H1 (cell line): Measurements from ENCODE around the gene APAF1. TPM values are rescaled to one million over a fixed set of nuclear protein-coding genes. Genes with fewer than 3 reads are reported as not detected.

ENCODE experiments used
- CTCF ChIA-PET: fragments of 300-600 bp; sonication (Branson Sonifier 250); formaldehyde crosslinking; loops from one replicate; lab custom pipeline; 2021; ENCODE audit not compliant: partially characterized antibody; lab: Charles Lee
- POLR2A ChIA-PET: fragments of 300-600 bp; sonication (Branson Sonifier 250); formaldehyde crosslinking; loops from one replicate; lab custom pipeline; 2021; ENCODE audit warnings: inconsistent platforms; ENCODE audit not compliant: partially characterized antibody; lab: Charles Lee
- DNase-seq, 2 experiments: peaks; one replicate each; pipeline versions ENCODE4 v3.0.0 to v3.0.0-alpha.2; 2010 to 2022; ENCODE audit warnings: low spot score in 2 of 2, low read depth in 1 of 2, mixed read lengths in 1 of 2
- FAIRE-seq: peaks from 2 replicates; lab custom pipeline; 2011; peaks lifted over from hg19 to GRCh38; lab: Jason Lieb, UNC
- H2AFZ ChIP-seq: 2 replicates; pipeline ENCODE4 v1.8.1; 2012; ENCODE audit warnings: low read length, inconsistent platforms
- H2AK5ac ChIP-seq: 2 replicates; pipeline ENCODE4 v1.6.1; 2013; ENCODE audit warnings: low read depth, low read length
- H2BK120ac ChIP-seq: replicated peaks from 2 replicates; pipeline ENCODE3; 2013; ENCODE audit warnings: low read depth, low read length, inconsistent platforms
- H2BK12ac ChIP-seq: 2 replicates; pipeline ENCODE4 v1.6.1; 2013; ENCODE audit warnings: low read depth, low read length
- H2BK15ac ChIP-seq: 2 replicates; pipeline ENCODE4 v1.6.1; 2013; ENCODE audit warnings: low read length
- H2BK20ac ChIP-seq: 2 replicates; pipeline ENCODE4 v1.6.1; 2013; ENCODE audit warnings: low read length
- H2BK5ac ChIP-seq: 2 replicates; pipeline ENCODE4 v1.6.1; 2013; ENCODE audit warnings: low read depth, low read length
- H3K14ac ChIP-seq: 2 replicates; pipeline ENCODE4 v1.6.1; 2013; ENCODE audit warnings: inconsistent platforms; ENCODE audit not compliant: insufficient read length
- H3K18ac ChIP-seq: 2 replicates; pipeline ENCODE4 v1.6.1; 2013; ENCODE audit warnings: low read length; ENCODE audit errors: extremely low read depth
- H3K23ac ChIP-seq: 2 replicates; pipeline ENCODE4 v1.6.1; 2013; ENCODE audit warnings: inconsistent platforms; ENCODE audit not compliant: insufficient read length
- H3K23me2 ChIP-seq: 2 replicates; pipeline ENCODE4 v1.6.1; 2013; ENCODE audit warnings: low read depth, low read length
- H3K27ac ChIP-seq: 2 replicates; pipeline ENCODE4 v1.6.1; 2011; ENCODE audit warnings: low read depth, low read length, inconsistent platforms
- H3K27me3 ChIP-seq, 4 experiments: replicated peaks in 1 of 4; 1 replicate in 1 of 4; 2 replicates in 3 of 4; pipeline versions ENCODE4 v1.6.1 to v1.8.1; 2011 to 2013; ENCODE audit warnings: low read length in 3 of 4, mild to moderate bottlenecking in 3 of 4, inconsistent platforms in 2 of 4, mixed read lengths in 2 of 4, moderate library complexity in 1 of 4; ENCODE audit not compliant: control insufficient read depth in 3 of 4, insufficient read depth in 3 of 4; ENCODE audit errors: extremely low read depth in 1 of 4
- H3K36me3 ChIP-seq, 4 experiments: 2 replicates each; pipeline versions ENCODE4 v1.6.1 to v1.8.1; 2011 to 2013; ENCODE audit warnings: mild to moderate bottlenecking in 4 of 4, low read length in 3 of 4, moderate library complexity in 2 of 4, control low read depth in 1 of 4, inconsistent platforms in 1 of 4; ENCODE audit not compliant: insufficient read depth in 4 of 4, control insufficient read depth in 2 of 4
- H3K4ac ChIP-seq: replicated peaks from 2 replicates; pipeline ENCODE3; 2013; ENCODE audit warnings: low read length, low read depth, mixed read lengths, inconsistent platforms; ENCODE audit not compliant: insufficient read length
- H3K4me1 ChIP-seq, 4 experiments: replicated peaks in 1 of 4; 1 replicate in 1 of 4; 2 replicates in 3 of 4; pipeline versions ENCODE4 v1.6.1 to v1.8.1; 2011 to 2013; ENCODE audit warnings: low read length in 3 of 4, inconsistent platforms in 2 of 4, mixed read lengths in 1 of 4; ENCODE audit not compliant: insufficient read depth in 4 of 4, control insufficient read depth in 3 of 4
- H3K4me2 ChIP-seq, 2 experiments: 2 replicates each; pipeline versions ENCODE4 v1.6.1 to v1.8.1; 2011 to 2013; ENCODE audit warnings: low read depth in 2 of 2, low read length in 2 of 2, control low read depth in 1 of 2, inconsistent platforms in 1 of 2, mild to moderate bottlenecking in 1 of 2; ENCODE audit not compliant: insufficient read depth in 1 of 2
- H3K4me3 ChIP-seq, 4 experiments: fragments of 200-600, 300-600 bp in 1 of 4; sonication (generic), shearing (Covaris generic), sonication (Bioruptor Twin) in 1 of 4; 2 replicates each; pipeline versions ENCODE4 v1.5.1 to v1.8.1; 2011 to 2016; ENCODE audit warnings: low read length in 4 of 4, low read depth in 3 of 4, control low read depth in 2 of 4, inconsistent platforms in 2 of 4, mild to moderate bottlenecking in 2 of 4, mixed read lengths in 1 of 4, moderate library complexity in 1 of 4; ENCODE audit not compliant: insufficient read depth in 2 of 4; ENCODE audit errors: extremely low read depth in 1 of 4
- H3K56ac ChIP-seq: replicated peaks from 2 replicates; pipeline ENCODE3; 2013; ENCODE audit warnings: low read depth, mild to moderate bottlenecking, mixed read lengths, low read length, inconsistent platforms; ENCODE audit not compliant: insufficient read length
- H3K79me1 ChIP-seq: 2 replicates; pipeline ENCODE4 v1.6.1; 2013; ENCODE audit warnings: low read depth, low read length, control low read depth
- H3K79me2 ChIP-seq, 2 experiments: 2 replicates each; pipeline versions ENCODE4 v1.6.1 to v1.8.1; 2012 to 2013; ENCODE audit warnings: low read length in 2 of 2, mild to moderate bottlenecking in 2 of 2, inconsistent platforms in 1 of 2; ENCODE audit not compliant: insufficient read depth in 2 of 2, control insufficient read depth in 1 of 2
- H3K9ac ChIP-seq, 4 experiments: replicated peaks in 1 of 4; 1 replicate in 1 of 4; 2 replicates in 3 of 4; pipeline versions ENCODE4 v1.6.1 to v1.8.1; 2011 to 2013; ENCODE audit warnings: low read depth in 3 of 4, low read length in 3 of 4, control low read depth in 2 of 4, mild to moderate bottlenecking in 2 of 4, moderate library complexity in 2 of 4, inconsistent platforms in 1 of 4; ENCODE audit errors: extremely low read depth in 1 of 4
- H3K9me3 ChIP-seq, 2 experiments: 2 replicates each; pipeline versions ENCODE4 v1.6.1 to v1.8.1; 2012 to 2013; ENCODE audit warnings: mild to moderate bottlenecking in 2 of 2, moderate library complexity in 2 of 2, control low read depth in 1 of 2, inconsistent platforms in 1 of 2, low read depth in 1 of 2, low read length in 1 of 2, mixed read lengths in 1 of 2; ENCODE audit not compliant: insufficient read depth in 2 of 2
- H4K20me1 ChIP-seq, 2 experiments: replicated peaks in 1 of 2; 2 replicates each; pipeline versions ENCODE3 to v1.8.1; 2011 to 2013; ENCODE audit warnings: inconsistent platforms in 2 of 2, low read length in 2 of 2, mild to moderate bottlenecking in 1 of 2; ENCODE audit not compliant: insufficient read depth in 2 of 2, control insufficient read depth in 1 of 2
- H4K5ac ChIP-seq: 2 replicates; pipeline ENCODE4 v1.6.1; 2013; ENCODE audit warnings: low read length, low read depth, mixed read lengths, inconsistent platforms; ENCODE audit not compliant: insufficient read length
- H4K8ac ChIP-seq: 2 replicates; pipeline ENCODE4 v1.8.0; 2013; ENCODE audit warnings: mild to moderate bottlenecking, moderate library complexity, low read length, inconsistent platforms; ENCODE audit not compliant: insufficient read depth; ENCODE audit errors: extremely low read depth
- H4K91ac ChIP-seq: replicated peaks from 2 replicates; pipeline ENCODE3; 2013; ENCODE audit warnings: low read length, mixed read lengths, inconsistent platforms; ENCODE audit not compliant: insufficient read length
- CEBPB ChIP-seq: IDR thresholded peaks from 2 replicates; pipeline ENCODE4 v1.6.1; 2012; ENCODE audit warnings: low read depth, low read length
- CHD2 ChIP-seq: IDR thresholded peaks from 2 replicates; pipeline ENCODE4 v1.6.1; 2012; ENCODE audit warnings: low read length, improper control_type of control experiment
- GTF2F1 ChIP-seq: IDR thresholded peaks from 2 replicates; pipeline ENCODE4 v1.6.1; 2012; ENCODE audit warnings: low read depth, low read length, improper control_type of control experiment, borderline replicate concordance
- HDAC6 ChIP-seq: IDR thresholded peaks from one replicate; pipeline ENCODE4 v1.7.1; 2012; ENCODE audit warnings: low read depth, mild to moderate bottlenecking, inconsistent platforms, low read length, moderate library complexity
- JUND ChIP-seq: IDR thresholded peaks from 2 replicates; pipeline ENCODE4 v1.6.1; 2011; ENCODE audit warnings: mild to moderate bottlenecking, improper control_type of control experiment, low read length
- KDM1A ChIP-seq: fragments of 200-600, 300-600 bp; sonication (generic); IDR thresholded peaks from 2 replicates; pipeline ENCODE4 v1.7.1; 2016; ENCODE audit warnings: mild to moderate bottlenecking, low read length, borderline replicate concordance
- NANOG ChIP-seq: IDR thresholded peaks from 2 replicates; pipeline ENCODE4 v1.6.1; 2011; ENCODE audit warnings: low read length, low read depth, mild to moderate bottlenecking, inconsistent platforms; ENCODE audit not compliant: insufficient read depth, poor library complexity, severe bottlenecking
- NRF1 ChIP-seq: IDR thresholded peaks from 2 replicates; pipeline ENCODE4 v1.6.1; 2011; ENCODE audit warnings: mild to moderate bottlenecking, low read depth, low read length, improper control_type of control experiment
- POLR2A ChIP-seq, 2 experiments: IDR thresholded peaks; 1 replicate in 1 of 2; 2 replicates in 1 of 2; pipeline ENCODE4 v1.6.1; 2011; ENCODE audit warnings: low read depth in 2 of 2, low read length in 2 of 2, mild to moderate bottlenecking in 2 of 2; ENCODE audit errors: control extremely low read depth in 1 of 2
- RAD21 ChIP-seq, 2 experiments: IDR thresholded peaks in 1 of 2; conservative IDR thresholded peaks in 1 of 2; 2 replicates each; pipeline ENCODE4 v1.6.1; 2011; ENCODE audit warnings: low read depth in 2 of 2, low read length in 2 of 2, improper control_type of control experiment in 1 of 2, inconsistent platforms in 1 of 2, mild to moderate bottlenecking in 1 of 2, moderate library complexity in 1 of 2
- RNF2 ChIP-seq: fragments of 200-900, 300-1000 bp; sonication (generic); IDR thresholded peaks from 2 replicates; pipeline ENCODE4 v1.7.1; 2016; ENCODE audit warnings: borderline replicate concordance, low read depth, mild to moderate bottlenecking, antibody characterized with exemption, low read length; ENCODE audit not compliant: poor library complexity, severe bottlenecking; ENCODE audit errors: missing control alignments
- RXRA ChIP-seq: IDR thresholded peaks from 2 replicates; pipeline ENCODE4 v1.6.1; 2011; ENCODE audit warnings: low read depth, mild to moderate bottlenecking, low read length, moderate library complexity; ENCODE audit not compliant: insufficient read depth
- SP2 ChIP-seq: IDR thresholded peaks from 2 replicates; pipeline ENCODE4 v1.6.1; 2012; ENCODE audit warnings: mild to moderate bottlenecking, low read length, inconsistent platforms
- SP4 ChIP-seq: IDR thresholded peaks from 2 replicates; pipeline ENCODE4 v1.6.1; 2012; ENCODE audit warnings: low read length, inconsistent platforms
- SRF ChIP-seq: IDR thresholded peaks from 2 replicates; pipeline ENCODE4 v1.6.1; 2011; ENCODE audit warnings: mild to moderate bottlenecking, low read depth, low read length, moderate library complexity
- TEAD4 ChIP-seq: IDR thresholded peaks from 2 replicates; pipeline ENCODE4 v1.6.1; 2012; ENCODE audit warnings: low read depth, low read length, inconsistent platforms, mixed read lengths
- WGBS, 2 experiments: shearing (Covaris generic) in 1 of 2; methylation state at CpG; one replicate each; pipeline versions ENCODE4 v1.1.6 to v1.1.7; 2013 to 2015; ENCODE audit warnings: low lambda C conversion rate in 2 of 2, mixed read lengths in 2 of 2, inconsistent platforms in 1 of 2, low coverage in 1 of 2, missing lambda C conversion rate in 1 of 2; ENCODE audit not compliant: insufficient replicate concordance in 2 of 2, insufficient coverage in 1 of 2, insufficient read length in 1 of 2; ENCODE audit errors: extremely low coverage in 1 of 2, missing lambda C conversion rate in 1 of 2; 5-methylcytosine and 5-hydroxymethylcytosine counted together
- polyA plus RNA-seq, 7 experiments: library from polyadenylated mRNA; depleted of rRNA in 3 of 7; stranded (reverse) in 5 of 7; unstranded in 2 of 7; fragments of >200 nt in 5 of 7; fragments of 200-250 nt in 2 of 7; gene quantifications; 1 replicate in 5 of 7; 2 replicates in 1 of 7; 4 replicates in 1 of 7; pipeline versions ENCODE4 v1.2.1 to v1.2.3, GENCODE V29; 2011 to 2013; ENCODE audit warnings: missing spikeins in 2 of 7, mixed read lengths in 2 of 7
- total RNA-seq: library from RNA; stranded (reverse); fragmentation: NEBNext Ultra II Directional; extraction: Animal tissue kit (Norgen Biotek cat#: 25700); gene quantifications from 2 replicates; pipeline ENCODE4 v1.2.1, GENCODE V29; 2021

Gene APAF1
- total and polyA plus RNA-seq, 2 of the 8 experiments (the other 6 are each of a cell fraction or from before 2014, with no cell fraction given), result 4.7 to 22.6 TPM

GRCh38 chr12:98758331-98758730, 113.2 kb downstream of the APAF1 start:
- Histone ChIP-seq H2BK5ac (no peak overlapping the region), H3K9me3 (no peaks in the 10 kb centered on the region), H4K91ac (no peak overlapping the region), H4K5ac (no peak overlapping the region), H3K4ac (no peak overlapping the region), H3K79me1 (no peaks in the 10 kb centered on the region), H2AK5ac (no peak overlapping the region), H3K23ac (no peak overlapping the region), H3K36me3 (no peaks in the 10 kb centered on the region), H3K56ac (no peak overlapping the region), H3K4me3 (no peak overlapping the region), H3K18ac (no peak overlapping the region), H4K20me1 (no peaks in the 10 kb centered on the region), H2BK12ac (no peak overlapping the region), H3K14ac (no peak overlapping the region), H3K27me3 (no peaks in the 10 kb centered on the region), H3K27ac (no peak overlapping the region), H3K23me2 (no peaks in the 10 kb centered on the region), H2BK20ac (no peak overlapping the region), H2AFZ (no peak overlapping the region), H4K8ac (no peak overlapping the region), H3K4me1 (no peaks in the 10 kb centered on the region), H2BK15ac (no peak overlapping the region), H3K79me2 (no peaks in the 10 kb centered on the region), H3K4me2 (no peak overlapping the region), H3K9ac (no peak overlapping the region), H2BK120ac (no peak overlapping the region)
- no peak for FAIRE-seq
- ChIA-PET POLR2A (no interaction called here), CTCF (interaction anchor here (0.6 to 1.3 kb wide), 4 partner anchors 18 to 383 kb away, joined by 3 read pairs; no protein-coding TSS in a partner anchor)
- DNase-seq, result no peak
- WGBS, 2 experiments, result 95% methylated on average over 3 of the region's 3 CpGs; no CpG with 5 or more reads in 1 of the 2 experiments
- TF ChIP-seq CHD2, result no peak
- TF ChIP-seq RXRA, result no peak
- TF ChIP-seq SP2, result no peak
- no peak for TF ChIP-seq NRF1
- no peak for TF ChIP-seq SP4
- no peak for TF ChIP-seq KDM1A
- no peak for TF ChIP-seq TEAD4
- no peak for TF ChIP-seq CEBPB
- TF ChIP-seq NANOG, result no peak
- TF ChIP-seq SRF, result no peak
- no peak for TF ChIP-seq POLR2A (IDR thresholded peaks at IDR 0.05; ENCODE audit: control extremely low read depth in 1 of 2, low read depth in 2 of 2, low read length in 2 of 2)
- TF ChIP-seq RNF2, result no peak
- TF ChIP-seq JUND, result no peak
- TF ChIP-seq GTF2F1, result no peak
- no peak for TF ChIP-seq RAD21 (IDR thresholded peaks at IDR 0.05 in 1 of 2, conservative IDR thresholded peaks at IDR 0.05 in 1 of 2; ENCODE audit: low read depth in 2 of 2, low read length in 2 of 2)
- TF ChIP-seq HDAC6, result no peak
